NCI-H146 treated with DMSO at 0.1 percent for 48 hours (cell line): ENCODE measurements around the gene SPDYE18.
"Not testable (repeated sequence)": the region's sequence is repeated elsewhere in the genome, so short reads cannot be mapped to it uniquely, and the experiment has no call there.

Experiments used
- DNase-seq: peaks from one replicate; lab custom pipeline; 2025; ENCODE audit not compliant: unreplicated experiment; lab: John Stamatoyannopoulos, UW

Gene SPDYE18, protein sequence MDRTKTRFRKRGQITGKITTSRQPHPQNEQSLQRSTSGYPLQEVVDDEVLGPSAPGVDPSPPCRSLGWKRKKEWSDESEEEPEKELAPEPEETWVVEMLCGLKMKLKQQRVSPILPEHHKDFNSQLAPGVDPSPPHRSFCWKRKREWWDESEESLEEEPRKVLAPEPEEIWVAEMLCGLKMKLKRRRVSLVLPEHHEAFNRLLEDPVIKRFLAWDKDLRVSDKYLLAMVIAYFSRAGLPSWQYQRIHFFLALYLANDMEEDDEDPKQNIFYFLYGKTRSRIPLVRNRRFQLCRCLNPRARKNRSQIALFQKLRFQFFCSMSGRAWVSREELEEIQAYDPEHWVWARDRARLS

DNA sequence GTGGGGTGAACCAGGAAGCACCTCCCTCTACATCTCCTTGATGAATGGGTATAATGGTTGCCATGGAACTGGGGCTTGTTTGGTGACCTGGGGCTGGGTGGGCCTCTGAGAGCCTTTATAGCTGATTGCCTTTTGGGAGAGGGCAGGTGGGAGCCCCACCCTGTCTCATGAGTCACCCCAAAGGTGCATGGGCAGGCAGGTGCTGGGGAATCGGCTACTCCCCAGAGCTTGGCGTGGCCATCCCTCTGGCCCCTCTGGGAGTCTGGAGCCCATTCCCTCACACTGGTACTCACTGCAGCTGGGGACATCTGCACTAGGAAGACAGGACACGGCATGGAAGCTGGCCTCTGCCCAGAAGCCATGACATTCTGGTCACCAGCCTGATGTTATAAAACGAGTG lies at the start of gene SPDYE18:
TSS of gene SPDYE18 (minus strand) at position 2 of the 400 bp plus-strand sequence. CDS start 2,046 bp downstream, outside the sequence.
- DNase-seq = not testable (repeated sequence)

DNA sequence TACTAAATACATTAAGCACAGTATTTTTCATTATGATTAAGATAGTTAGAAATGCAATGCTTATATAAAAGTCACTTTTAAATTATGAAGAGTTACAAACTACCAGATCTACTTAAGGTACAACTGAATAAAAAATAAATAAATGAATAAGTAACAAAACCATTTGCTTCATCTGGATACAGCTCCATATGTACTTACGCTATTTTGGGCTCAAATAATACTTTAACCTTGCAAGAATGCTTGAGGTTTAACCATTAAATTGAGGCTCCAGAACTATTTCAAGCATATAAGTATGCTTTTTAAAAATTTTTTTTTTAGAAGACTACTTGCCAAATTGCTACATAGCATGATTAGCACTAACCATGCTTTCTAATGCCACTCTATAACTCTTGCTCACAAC lies 46.0 kb upstream of the SPDYE18 start:
- not testable (repeated sequence) for DNase-seq

DNA sequence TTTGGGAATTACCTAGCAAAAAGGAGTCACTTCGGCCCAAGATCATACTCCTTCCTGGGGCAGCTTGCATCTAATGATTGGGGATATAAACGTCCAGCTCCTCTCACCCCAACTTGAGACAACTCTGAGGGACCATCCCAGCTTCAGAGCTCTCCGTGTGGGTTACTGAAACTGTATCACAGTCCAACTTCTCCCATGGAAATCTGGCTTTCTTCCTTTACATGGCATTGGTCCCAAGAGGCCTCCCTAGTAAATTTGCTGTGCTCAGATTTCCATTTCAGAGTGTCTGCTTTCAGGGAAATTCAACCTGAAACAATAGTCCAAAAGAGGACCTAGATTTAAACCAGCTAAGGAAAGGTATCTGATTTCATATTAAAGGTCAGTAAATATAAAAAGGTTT lies 45.3 kb upstream of the SPDYE18 start:
- DNase-seq = not testable (repeated sequence)

DNA sequence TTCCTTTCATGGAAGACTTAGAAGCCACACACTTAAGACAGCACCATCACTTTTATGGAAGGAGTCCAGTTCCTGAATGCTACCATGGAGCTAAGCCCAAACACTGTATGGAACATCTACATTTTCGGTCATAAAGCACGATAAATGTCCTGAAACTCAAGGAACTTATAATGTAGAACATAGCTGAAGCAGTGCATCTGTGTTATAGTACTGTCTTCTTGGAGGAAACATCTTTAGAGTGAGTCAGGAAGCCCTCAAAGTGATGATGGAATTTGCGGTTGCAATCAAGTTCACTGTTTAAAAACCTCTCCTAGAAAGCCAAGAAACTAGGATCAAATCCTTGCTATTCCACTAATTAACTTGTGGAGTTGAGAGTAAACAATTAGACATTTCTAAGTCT lies 43.5 kb upstream of the SPDYE18 start:
- DNase-seq = not testable (repeated sequence)

DNA sequence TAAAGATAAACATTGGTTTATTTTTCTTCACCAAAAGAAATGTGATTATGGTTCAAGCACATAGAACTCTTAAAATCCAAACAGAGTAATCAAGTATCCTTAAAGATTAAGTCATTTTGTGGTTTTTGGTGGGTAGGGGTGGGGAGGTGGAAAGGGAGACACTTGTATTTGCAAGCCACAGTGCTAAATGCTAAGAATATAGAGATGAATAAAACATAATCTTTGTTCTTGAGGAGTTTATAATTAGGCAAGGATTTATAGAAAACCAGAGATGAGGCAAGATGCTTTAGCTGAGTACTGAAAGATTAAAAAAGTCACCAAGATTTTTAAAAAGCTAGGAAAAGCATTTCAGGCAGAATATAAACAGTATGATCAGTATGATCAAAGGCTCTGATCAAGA lies 40.3 kb upstream of the SPDYE18 start:
- DNase-seq = not testable (repeated sequence)

DNA sequence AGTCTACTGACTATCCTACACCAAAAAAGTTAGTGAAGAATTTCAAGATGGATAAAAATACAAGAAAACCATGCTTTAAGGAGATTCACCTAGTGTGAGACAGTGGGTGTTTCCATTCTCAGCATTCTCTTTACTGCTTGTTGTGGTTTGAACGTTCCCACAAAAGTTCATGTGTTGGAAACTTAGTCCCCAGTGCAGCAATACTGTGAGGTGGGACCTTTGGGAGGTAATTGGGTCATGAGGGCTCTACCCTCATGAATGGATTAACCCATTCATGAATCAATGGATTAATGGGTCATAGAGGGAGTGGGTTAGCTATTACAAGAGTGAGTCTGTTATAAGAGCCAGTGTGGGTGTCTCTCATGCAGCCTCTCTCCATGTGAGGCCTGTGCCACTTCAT lies 38.8 kb upstream of the SPDYE18 start:
- not testable (repeated sequence) for DNase-seq

DNA sequence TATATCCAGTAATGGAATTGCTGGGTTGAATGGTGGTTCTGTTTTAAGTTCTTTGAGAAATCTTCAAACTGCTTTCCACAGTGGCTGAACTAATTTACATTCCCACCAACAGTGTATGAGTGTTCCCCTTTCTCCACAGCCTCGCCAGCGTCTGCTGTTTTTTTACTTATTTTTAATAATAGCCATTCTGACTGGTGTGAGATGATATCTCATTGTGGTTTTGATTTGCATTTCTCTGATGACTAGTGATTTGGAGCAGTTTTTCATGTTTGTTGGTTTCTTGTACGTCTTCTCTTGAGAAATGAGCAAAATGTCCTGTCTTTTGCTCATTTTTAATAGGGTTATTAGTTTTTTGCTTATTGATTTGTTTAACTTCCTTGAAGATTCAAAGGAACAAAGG lies 38.1 kb upstream of the SPDYE18 start:
- not testable (repeated sequence) for DNase-seq

DNA sequence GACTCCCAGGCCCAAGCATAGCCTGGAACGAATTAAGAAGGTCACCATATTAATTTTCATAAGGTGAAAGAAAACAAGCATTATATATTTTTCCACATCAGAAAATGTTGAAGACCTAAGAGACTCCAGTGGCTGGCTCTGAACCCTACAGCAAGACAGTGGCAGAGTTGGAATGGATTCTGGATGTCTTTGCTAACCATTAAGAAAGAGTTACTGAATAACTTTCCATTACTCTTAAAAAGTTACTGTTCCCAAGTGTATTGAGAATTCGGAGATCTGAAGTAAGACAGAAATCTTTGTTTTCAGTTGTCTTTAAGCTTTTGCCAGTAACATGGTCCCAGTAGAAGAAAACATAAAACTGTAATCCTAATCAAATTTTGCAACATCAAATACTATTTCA lies 29.9 kb upstream of the SPDYE18 start:
- DNase-seq = not testable (repeated sequence)

DNA sequence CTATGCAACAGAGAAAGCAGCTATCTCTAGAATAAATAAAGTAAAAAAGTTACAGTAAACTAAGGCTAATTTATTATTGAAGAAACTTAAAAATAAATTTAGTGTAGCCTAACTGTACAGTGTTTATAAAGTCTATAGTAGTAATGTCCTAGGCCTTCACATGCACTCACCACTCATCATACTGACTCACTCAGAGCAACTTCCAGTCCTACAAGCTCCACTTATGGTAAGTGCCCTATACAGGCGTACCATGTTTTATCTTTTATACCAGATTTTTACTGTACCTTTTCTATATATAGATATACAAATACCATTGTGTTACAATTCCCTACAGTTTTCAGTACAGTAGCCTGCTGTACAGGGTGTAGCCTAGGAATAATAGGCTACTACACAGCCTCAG lies 19.8 kb upstream of the SPDYE18 start:
- DNase-seq = not testable (repeated sequence)

DNA sequence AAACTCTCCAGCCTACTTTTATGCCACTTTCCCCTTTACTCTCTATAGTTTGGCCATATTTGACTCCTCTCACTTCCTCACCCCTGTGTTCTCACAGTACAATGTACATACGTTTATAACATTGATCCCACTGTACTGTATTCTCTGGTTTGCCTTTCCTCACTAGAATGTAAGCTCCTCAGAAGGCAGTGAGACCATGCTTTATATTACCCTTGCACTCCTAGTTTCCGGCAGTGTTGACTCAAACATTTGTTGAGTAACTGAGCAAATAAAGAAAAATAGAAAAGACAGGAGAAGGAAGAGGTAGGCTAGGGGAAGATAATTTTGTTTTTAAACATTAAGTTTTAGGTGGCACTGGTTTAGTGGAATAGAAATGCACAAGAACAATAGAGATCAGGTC lies 17.9 kb upstream of the SPDYE18 start:
- not testable (repeated sequence) for DNase-seq

DNA sequence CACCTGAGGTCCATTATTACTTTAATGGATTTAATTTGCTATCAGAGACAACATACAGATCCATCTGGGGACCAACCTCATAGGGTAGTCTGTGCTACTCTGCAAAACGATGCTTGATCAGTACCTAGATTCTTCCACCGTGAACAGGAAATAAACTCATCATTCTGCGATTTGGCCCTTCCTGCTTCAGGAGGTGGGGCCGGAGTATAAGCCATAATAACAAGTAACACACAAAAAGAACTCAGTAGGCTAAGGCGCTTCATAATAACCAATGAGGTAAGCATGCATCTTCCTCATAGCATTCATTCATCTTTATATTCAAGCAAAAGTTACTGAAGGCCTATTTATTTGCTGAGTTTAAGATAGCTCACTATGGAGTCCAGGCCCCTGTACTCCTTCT lies 17.3 kb upstream of the SPDYE18 start:
- DNase-seq = not testable (repeated sequence)

DNA sequence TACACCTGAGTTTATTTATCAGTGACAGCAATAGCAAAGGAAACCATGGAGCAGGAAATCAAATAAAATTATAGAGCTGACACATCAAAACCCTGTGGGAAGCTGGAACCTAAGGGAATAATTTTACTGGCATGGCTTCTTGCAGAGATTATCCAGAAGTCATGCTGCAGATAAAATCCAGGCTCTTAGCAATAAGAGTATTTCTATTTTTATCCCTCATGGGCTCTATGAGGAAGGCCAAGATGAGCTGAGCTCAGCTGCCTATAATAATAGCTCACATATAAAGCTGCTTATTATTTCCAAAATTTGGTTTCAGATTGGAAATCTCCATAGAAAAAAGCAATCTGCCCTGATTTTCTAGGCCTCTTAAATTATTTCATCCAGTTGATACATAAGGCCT lies 16.8 kb upstream of the SPDYE18 start:
- DNase-seq = not testable (repeated sequence)

DNA sequence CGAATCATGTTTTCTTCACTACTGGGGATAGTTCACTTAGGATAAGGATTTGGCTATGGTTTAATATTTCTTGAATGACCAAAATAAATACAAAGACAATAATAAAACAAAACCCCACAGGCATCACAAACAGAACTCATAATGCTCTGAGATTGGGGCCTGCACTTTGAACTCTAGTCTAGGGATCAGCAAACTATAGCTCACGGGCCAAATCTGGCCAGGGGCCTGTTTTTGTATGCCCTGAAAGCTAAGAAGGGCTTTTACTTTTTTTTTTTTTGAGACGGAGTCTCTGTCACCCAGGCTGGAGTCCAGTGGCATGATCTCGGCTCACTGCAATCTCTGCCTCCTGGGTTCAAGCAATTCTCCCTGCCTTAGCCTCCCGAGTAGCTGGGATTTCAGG lies 14.7 kb upstream of the SPDYE18 start:
- not testable (repeated sequence) for DNase-seq

DNA sequence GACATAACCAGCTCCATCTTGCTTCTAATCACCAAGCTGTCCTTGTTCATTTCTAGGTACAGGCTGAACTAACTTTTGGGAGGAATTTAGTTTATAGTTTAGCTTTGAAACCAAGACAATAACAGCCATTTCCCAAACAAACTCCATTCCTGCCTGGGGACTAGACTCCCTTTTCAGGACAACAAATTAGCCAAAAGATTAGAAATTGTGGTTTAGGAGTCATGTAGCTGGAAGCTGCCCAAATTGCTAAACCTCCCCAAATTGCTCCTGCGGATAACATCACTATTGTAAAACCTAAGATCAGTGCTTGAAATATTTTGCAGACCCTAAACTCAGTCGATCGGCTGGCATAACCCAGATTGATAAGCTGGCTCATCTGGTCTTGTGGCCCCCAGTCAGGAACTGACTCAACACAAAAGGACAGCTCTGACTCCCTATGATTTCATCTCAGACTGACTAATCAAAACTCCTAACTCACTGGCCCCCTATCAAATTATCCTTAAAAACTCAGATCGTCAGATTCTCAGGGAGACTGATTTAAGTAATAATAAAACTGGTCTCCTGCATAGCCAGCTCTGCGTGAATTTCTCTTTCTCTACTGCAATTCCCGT lies 12.5 kb upstream of the SPDYE18 start:
- DNase-seq = not testable (repeated sequence)

DNA sequence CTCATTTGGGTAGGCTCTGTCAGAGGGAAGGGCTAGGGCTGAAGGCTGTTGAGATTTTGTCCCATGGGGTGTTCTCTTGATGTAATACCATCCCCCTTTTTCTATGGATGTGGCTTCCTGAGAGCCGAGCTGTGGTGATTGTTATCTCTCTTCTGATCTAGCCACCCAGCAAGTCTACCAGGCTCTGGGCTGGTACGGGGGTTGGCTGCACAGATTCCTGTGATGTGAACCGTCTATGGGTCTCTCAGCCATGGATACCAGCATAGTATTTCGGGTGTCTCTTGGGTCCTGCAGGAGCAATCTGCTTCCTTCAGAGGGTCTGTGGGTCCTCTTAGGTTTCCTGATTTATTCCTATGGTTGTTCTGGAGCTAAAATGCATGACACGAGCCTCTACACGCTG lies 8.8 kb upstream of the SPDYE18 start:
- DNase-seq = not testable (repeated sequence)

DNA sequence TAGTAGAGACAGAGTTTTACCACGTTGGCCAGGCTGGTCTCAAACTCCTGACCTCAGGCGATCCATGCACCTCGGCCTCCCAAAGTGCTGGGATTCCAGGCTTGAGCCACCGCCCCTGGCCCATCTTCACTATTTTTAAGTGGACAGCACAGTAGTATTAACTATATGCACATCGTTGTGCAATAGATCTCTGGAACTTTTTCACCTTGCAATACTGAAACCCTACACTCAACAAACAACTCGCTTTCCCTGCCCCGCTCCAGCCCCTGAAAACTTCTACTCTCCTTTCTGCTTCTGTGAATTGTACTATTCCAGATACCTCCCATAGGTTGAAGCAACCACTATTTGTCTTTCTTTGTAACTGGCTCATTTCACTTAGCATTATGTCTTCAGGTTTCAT lies 3.5 kb upstream of the SPDYE18 start:
- not testable (repeated sequence) for DNase-seq

DNA sequence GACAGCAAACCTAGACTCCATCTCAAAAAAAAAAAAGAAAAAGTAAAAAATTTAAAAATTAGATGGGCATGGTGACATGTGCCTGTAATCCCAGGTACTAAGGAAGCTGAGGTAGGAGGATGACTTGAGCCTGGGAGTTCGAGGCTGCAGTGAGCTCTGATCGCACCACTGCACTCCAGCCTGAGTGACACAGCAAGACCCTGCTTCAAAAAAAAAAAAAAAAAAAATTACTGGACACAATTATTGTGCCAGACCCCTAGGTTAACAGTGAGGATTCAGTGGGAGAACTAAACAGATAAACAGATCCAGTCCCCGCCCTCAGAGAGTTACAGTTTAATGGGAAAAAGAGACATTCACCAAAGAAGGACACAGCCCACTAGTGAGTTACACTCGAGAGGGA lies 1.4 kb upstream of the SPDYE18 start:
- DNase-seq = not testable (repeated sequence)

DNA sequence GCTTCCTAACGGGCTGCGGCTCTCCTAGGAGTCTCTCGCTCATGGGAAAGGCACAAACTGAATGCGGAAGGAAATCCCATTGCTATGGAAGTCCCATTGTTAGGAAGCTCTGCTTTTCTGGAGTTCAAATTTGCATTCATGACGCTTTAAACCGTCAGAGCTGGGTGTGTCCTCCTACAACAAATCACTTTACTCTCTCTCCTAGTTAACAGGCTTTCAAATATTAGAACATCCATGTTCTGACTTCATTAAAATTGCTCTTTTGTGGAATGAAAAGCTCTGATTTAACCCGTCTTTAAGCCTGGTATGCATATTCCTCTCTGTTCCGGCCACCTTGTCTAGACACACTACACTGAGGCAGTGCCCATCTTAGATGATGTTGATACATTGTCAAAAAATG lies 30.1 kb downstream of the SPDYE18 start, which contains the start of gene SPDYE17:
TSS of gene SPDYE17 (minus strand) at position 101 of the 400 bp plus-strand sequence. CDS start 1,791 bp downstream, outside the sequence.
- not testable (repeated sequence) for DNase-seq

DNA sequence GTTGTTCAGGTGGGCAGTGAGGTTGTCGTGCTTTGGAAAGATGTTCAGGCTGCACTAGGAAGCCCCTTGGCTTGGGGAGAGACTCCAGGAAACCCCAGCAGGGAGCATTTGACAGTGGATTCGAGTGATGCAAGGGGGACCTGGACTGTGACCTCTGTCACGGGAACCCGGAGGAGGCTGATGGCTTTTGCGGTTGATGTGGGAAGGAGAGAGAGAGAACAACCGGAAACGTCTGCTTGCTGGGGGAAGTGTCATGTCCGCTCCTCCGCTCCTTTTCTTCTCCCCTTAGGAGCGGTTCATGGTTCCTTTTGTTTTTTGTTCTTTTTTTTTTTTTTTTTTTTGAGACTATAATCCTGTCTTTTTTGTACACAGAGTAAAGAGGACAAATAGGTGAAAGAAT lies 36.0 kb downstream of the SPDYE18 start:
- DNase-seq = not testable (repeated sequence)

DNA sequence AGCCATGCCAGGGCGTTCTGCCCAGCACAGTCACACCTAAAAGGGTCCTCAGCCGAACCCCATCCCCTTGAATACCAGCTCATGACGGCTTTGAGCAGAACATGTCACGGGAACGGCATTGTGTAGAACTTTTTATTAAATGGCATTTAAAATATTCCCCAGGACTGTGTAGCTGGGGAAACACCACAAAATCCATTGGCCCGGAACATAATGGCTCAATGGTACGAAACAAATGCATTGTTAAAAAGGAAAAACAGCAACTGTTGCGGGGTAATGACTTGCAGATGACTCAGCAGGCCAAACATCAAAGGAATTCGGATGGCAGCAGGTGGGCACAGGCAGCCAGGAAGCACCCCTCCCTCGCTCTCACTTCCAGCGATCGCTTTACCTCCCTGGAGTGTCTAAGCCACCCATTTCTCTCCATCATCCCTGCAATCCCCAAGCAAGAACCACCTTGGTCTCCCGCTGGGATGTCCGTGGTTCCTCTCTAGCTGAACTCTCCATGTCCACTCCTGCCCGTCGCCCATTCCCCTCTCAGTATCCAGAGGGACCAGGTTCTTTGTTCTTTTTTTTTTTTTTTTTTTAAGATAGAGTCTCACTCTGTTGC lies 52.2 kb downstream of the SPDYE18 start:
- DNase-seq = not testable (repeated sequence)

DNA sequence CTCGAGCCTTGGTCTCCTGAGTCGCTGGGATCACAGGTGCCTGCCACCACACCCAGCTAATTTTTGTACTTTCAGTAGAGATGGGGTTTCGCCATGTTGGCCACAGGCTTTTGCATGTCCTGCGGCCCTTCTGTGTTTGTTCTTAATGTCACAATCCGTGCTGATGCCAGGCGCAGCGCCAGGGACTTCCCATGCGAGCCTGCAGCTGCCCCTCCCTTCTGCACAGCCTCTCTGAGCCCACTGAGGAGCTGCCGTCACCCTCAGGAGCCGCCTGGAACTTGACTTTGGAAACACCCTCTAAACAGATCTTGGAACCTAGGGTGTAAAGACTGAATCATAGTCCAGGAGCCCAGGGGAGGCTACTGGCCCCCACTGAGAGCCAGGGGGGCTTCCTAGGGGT lies 54.4 kb downstream of the SPDYE18 start:
- not testable (repeated sequence) for DNase-seq
